GM12873 (cell line): ENCODE data around the gene DEPDC5.

Source experiments
- TF ChIP-seq, protein P1 (sequence below): IDR thresholded peaks from 2 replicates; pipeline ENCODE4 v1.5.1; 2012; ENCODE audit warnings: low read depth, mild to moderate bottlenecking, moderate library complexity, low read length, control low read depth; ENCODE audit not compliant: insufficient read depth; ENCODE audit errors: missing control alignments

Gene DEPDC5

DNA sequence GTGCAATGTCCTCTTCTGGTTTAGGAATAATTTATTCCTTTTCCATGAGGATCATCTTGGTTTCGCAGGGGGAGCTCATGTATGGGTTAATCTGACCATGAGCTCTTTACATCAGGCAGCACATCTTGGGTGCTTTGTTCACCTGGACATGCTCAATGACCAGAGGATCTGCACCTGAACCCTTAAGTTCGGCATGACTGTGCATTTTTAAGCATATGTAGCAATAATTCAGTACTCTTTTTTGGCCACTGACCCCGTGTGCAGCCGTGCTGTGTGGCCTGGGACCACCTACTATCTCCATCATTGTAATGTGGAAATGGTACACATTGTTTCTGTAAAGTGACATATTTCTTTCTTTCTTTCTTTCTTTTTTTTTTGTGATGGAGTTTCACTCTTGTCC, 62.9 kb downstream of the DEPDC5 start:
- TF ChIP-seq, protein P1, sequence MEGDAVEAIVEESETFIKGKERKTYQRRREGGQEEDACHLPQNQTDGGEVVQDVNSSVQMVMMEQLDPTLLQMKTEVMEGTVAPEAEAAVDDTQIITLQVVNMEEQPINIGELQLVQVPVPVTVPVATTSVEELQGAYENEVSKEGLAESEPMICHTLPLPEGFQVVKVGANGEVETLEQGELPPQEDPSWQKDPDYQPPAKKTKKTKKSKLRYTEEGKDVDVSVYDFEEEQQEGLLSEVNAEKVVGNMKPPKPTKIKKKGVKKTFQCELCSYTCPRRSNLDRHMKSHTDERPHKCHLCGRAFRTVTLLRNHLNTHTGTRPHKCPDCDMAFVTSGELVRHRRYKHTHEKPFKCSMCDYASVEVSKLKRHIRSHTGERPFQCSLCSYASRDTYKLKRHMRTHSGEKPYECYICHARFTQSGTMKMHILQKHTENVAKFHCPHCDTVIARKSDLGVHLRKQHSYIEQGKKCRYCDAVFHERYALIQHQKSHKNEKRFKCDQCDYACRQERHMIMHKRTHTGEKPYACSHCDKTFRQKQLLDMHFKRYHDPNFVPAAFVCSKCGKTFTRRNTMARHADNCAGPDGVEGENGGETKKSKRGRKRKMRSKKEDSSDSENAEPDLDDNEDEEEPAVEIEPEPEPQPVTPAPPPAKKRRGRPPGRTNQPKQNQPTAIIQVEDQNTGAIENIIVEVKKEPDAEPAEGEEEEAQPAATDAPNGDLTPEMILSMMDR = no peak

DNA sequence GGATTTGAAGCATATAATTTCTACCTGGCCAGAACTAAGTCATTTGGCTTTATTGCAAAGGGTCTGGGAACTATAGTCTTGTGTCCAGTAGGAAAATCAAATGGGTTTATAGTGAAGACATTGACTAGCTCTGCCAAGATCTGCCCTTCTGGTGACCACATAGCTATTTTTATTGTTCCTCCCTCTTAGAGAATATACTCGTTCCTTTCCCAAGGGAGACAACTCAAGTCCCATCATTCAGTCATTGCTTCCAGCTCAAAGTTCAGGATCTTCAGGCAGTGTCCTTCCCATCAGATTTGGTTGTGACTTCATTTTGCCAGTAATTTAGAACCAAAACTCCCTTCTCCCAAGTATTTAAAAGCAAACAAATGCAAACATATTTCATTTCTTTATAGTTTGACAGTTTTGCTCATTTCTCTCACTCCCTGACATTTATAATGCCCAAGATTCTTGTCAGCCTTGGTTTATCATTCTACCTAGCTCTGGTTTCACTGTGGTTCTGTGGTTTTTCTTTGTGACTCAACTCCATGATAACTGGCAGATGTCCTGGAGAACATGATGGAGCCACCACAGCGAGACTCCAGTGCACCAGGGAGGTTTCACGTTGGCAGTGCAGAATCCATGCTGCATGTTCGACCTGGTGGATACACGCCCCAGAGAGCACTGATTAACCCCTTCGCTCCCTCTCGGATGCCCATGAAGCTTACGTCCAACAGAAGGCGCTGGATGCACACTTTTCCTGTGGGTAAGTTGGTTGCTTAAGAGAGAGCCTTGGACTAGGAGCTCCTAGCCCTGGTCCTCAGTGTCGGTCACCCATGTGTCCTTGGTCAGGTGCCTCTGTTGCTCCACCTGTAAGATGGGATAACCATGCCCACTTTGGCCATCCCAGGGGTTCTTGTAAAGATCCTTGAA, 64.9 kb downstream of the DEPDC5 start:
- TF ChIP-seq, protein P1 = no peak

DNA sequence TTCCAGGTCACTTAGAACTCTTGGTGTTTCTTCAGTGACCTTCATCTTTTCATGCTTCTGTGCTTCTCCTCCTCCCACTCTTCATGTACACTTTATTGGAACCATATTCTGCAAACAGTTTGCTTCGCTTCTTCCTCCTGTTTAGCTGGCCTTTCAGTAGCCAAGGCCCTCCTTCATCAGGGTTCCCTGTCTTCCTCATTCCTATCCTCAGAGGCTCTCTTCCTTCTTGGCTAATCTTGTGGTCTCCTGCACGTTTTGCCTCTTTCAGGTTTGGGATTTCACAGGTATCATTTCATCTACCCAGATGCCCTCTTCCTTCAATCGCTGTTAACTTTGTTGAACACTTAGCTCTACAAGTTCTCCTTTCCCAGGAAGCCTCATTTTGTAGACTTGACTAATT, 66.8 kb downstream of the DEPDC5 start:
- TF ChIP-seq, protein P1 = no peak

DNA sequence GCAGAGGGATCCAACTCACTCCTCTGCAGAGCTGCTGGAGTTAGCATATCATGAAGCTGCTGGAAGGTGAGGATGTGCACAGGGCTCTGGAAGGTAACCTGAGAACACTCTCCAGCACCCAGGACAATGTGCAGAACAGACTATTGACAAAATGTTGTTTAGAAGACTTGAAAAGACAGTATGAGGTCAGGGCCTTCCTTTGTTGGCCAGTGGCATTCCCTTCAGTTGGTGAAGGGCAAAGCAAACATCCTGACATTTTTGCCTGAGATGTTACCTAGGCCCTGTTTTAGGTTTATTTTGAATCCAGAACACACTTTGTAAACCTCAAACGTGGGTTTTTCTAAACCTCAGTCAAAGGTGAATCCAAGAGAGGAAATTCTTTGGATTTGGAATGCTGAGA, 67.8 kb downstream of the DEPDC5 start:
- TF ChIP-seq, protein P1 = no peak

DNA sequence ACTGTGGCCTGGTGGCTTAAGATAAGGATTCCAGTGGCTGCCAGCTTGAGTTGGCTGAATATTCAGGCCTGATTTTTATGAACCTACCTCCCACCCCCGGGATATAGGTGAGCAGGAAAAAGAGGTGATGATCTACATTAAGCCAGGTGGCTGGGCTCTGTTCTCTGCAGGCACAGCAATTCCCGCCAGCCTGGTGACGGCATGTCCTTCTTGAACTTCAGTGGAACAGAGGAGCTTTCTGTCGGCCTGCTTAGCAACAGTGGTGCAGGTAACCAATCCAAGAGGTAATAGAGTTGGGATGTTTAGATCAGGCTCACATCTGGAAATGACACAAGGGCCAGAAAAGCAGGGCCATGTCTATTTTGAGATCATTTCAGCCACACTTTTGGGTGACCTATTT, 68.7 kb downstream of the DEPDC5 start:
- TF ChIP-seq, protein P1 = no peak

DNA sequence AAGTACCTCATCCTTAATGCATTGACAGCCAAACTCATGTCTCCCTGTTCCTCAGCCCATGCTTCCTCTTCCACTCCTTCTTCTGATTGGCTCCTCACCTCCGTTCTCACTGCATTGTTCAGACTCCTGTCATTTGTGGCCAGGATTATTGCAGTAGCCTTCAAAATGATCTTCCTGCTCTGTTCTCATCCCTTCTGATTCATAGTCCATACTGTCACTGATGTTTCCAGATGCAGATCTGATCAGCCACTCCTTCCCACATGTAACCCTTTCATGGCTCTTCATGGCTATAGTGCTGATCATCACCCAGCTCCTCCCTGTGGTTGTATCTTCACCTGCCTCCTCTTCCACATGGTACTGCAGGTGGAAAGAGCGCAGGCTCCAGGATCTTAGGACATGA, 71.7 kb downstream of the DEPDC5 start:
- TF ChIP-seq, protein P1 = no peak

DNA sequence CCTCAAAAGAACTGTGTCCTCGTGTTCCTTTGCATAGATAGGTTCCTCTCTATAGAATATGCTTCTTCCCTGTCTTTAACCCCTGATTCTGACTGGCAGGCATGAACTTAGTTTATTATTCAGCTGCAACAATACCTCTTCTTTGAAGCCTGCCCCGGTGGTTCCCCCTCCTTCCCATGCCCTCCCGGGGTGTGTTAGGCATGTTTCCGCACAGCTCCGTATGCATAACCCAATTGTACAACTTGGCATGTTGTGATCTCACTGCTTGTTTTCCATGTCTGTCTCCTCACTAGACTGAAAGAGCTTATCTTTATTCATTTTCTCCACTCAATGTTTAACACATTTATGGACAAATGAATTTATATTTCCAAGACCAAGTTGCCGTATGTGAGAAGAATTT, 72.6 kb downstream of the DEPDC5 start:
- TF ChIP-seq, protein P1 = no peak
